Measurements from ENCODE around the gene SNX27. TPM values are rescaled to one million over a fixed set of nuclear protein-coding genes. Genes with fewer than 3 reads are reported as not detected.

The SNX27 gene
- total and polyA plus RNA-seq, 4 donors, result 4.3 to 19.7 (median 10.5) TPM

- Histone ChIP-seq H3K9ac (ENCODE audit: low read depth in 1 of 2, low read length in 2 of 2) (no peak overlapping the region), H3K36me3 (ENCODE audit: control insufficient read depth in 4 of 4, insufficient read depth in 3 of 4, low read depth in 1 of 4, low read length in 3 of 4) (no peaks in the 10 kb centered on the region), H3K27ac (ENCODE audit: low read depth in 1 of 2, low read length in 2 of 2) (no peak overlapping the region), H3K4me1 (ENCODE audit: control insufficient read depth in 4 of 4, insufficient read depth in 4 of 4, low read length in 3 of 4) (peaks cover 6 to 20% (median 14%) of the 10 kb centered on the region in 4 donors), H3K9me3 (ENCODE audit: control insufficient read depth in 4 of 4, low read length in 3 of 4) (peaks cover 0 to 4% (median 0%) of the 10 kb centered on the region in 4 donors), H3K27me3 (ENCODE audit: control insufficient read depth in 4 of 4, insufficient read depth in 4 of 4, low read length in 3 of 4) (no peaks in the 10 kb centered on the region), H3K4me3 (ENCODE audit: low read depth in 1 of 3, low read length in 3 of 3) (no peak overlapping the region)
- DNase-seq (ENCODE audit: low spot score), result no peak
- TF ChIP-seq HNF4A (conservative IDR thresholded peaks at IDR 0.05) (no peak), ZBTB33 (IDR thresholded peaks at IDR 0.05) (no peak), RAD21 (IDR thresholded peaks at IDR 0.05) (no peak), HNF4G (IDR thresholded peaks at IDR 0.05) (no peak), FOXA2 (IDR thresholded peaks at IDR 0.05) (no peak), GABPA (IDR thresholded peaks at IDR 0.05 in 1 of 2, conservative IDR thresholded peaks at IDR 0.05 in 1 of 2) (no peak), FOXA1 (IDR thresholded peaks at IDR 0.05) (no peak), TAF1 (conservative IDR thresholded peaks at IDR 0.05) (no peak), CTCF (IDR thresholded peaks at IDR 0.05; ENCODE audit: low read depth, low read length, missing input control) (no peak), NR2F2 (IDR thresholded peaks at IDR 0.05) (no peak), YY1 (IDR thresholded peaks at IDR 0.05) (no peak), JUND (IDR thresholded peaks at IDR 0.05) (no peak), RXRA (IDR thresholded peaks at IDR 0.05) (no peak), SP1 (IDR thresholded peaks at IDR 0.05) (no peak)
Observed at GRCh38 chr1:151737479-151737878, 125.6 kb downstream of the SNX27 start.

GRCh38 chr1:151739590-151740355, 127.9 kb downstream of the SNX27 start:
- DNase-seq (ENCODE audit: low spot score), result no peak
- H3K4me1 ChIP-seq (ENCODE audit: control insufficient read depth in 4 of 4, insufficient read depth in 4 of 4, low read length in 3 of 4), result peaks cover 6 to 19% (median 14%) of the 10 kb centered on the region in 4 donors
- peak overlapping the region; percentile 8 to 54 for H3K27ac ChIP-seq (ENCODE audit: low read depth in 1 of 2, low read length in 2 of 2)
- no peak overlapping the region for H3K9ac ChIP-seq (ENCODE audit: low read depth in 1 of 2, low read length in 2 of 2)
- H3K36me3 ChIP-seq (ENCODE audit: control insufficient read depth in 4 of 4, insufficient read depth in 3 of 4, low read depth in 1 of 4, low read length in 3 of 4), result no peaks in the 10 kb centered on the region
- no peak overlapping the region for H3K4me3 ChIP-seq (ENCODE audit: low read depth in 1 of 3, low read length in 3 of 3)
- peaks cover 0 to 4% (median 0%) of the 10 kb centered on the region in 4 donors for H3K9me3 ChIP-seq (ENCODE audit: control insufficient read depth in 4 of 4, low read length in 3 of 4)
- no peaks in the 10 kb centered on the region for H3K27me3 ChIP-seq (ENCODE audit: control insufficient read depth in 4 of 4, insufficient read depth in 4 of 4, low read length in 3 of 4)
- WGBS, result 33% methylated on average over 3 of the region's 3 CpGs
- TF ChIP-seq RAD21 (IDR thresholded peaks at IDR 0.05) (peak; percentile 44 to 50), HNF4G (IDR thresholded peaks at IDR 0.05) (no peak), FOXA1 (IDR thresholded peaks at IDR 0.05) (no peak), HNF4A (conservative IDR thresholded peaks at IDR 0.05) (peak in 1 of 2 donors; percentile 26), REST (IDR thresholded peaks at IDR 0.05) (no peak), MAX (IDR thresholded peaks at IDR 0.05) (no peak), EGR1 (IDR thresholded peaks at IDR 0.05; ENCODE audit: low read depth in 2 of 2) (no peak), GABPA (IDR thresholded peaks at IDR 0.05 in 1 of 2, conservative IDR thresholded peaks at IDR 0.05 in 1 of 2) (no peak), JUND (IDR thresholded peaks at IDR 0.05) (no peak), RXRA (IDR thresholded peaks at IDR 0.05) (peak in 1 of 2 donors; percentile 19), YY1 (IDR thresholded peaks at IDR 0.05) (no peak), FOXA2 (IDR thresholded peaks at IDR 0.05) (no peak), ATF3 (IDR thresholded peaks at IDR 0.05) (peak; percentile 10), SP1 (IDR thresholded peaks at IDR 0.05) (no peak), ZBTB33 (IDR thresholded peaks at IDR 0.05) (no peak), TAF1 (conservative IDR thresholded peaks at IDR 0.05) (no peak)
